HG03520 (cell line): ENCODE measurements around the gene YBX1.

Source experiments
- ATAC-seq: cut with Tn5 transposase; IDR thresholded peaks from one replicate; pipeline ENCODE4 v1.9.1; 2021; ENCODE audit warnings: mild to moderate bottlenecking, moderate library complexity; ENCODE audit not compliant: unreplicated experiment

The YBX1 gene

DNA sequence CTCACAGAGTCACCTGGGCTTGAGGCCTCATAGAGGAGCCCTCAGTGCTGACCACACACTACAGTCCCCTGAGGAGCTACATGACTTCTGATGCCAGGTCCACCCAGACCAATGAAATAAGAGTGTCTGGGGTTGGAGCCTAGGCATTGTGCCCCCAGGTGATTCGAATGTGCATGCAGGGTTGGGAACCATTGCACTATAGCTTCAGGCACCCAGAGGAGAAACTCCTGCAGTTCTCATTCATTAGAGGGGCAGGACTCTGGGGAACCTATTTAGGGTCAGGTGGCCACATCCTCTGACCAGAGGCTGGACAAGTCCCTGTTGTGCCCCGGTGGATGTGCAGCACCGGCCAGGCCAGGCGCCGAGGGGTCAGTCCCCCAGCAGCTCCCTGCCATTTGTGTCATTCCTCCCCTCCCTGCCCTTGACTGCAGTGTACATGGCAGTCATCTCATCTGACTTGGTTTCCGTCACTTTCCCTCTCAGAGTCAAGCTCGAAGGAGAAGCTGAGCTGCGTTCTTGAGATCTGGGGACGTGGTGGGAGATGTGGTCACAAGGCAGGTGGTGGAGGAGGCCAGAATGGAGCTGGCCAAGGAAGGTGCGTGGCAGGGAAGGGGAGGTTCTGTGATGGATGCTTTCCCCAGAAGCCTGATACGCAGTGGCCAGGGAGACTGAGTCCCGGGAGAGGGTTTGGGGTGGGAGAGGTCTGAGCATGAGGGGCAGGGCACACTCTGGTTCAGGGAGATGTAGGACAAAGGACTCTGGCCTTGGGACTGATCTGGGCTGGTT lies 51.4 kb downstream of the YBX1 start:
- ATAC-seq: no peak

DNA sequence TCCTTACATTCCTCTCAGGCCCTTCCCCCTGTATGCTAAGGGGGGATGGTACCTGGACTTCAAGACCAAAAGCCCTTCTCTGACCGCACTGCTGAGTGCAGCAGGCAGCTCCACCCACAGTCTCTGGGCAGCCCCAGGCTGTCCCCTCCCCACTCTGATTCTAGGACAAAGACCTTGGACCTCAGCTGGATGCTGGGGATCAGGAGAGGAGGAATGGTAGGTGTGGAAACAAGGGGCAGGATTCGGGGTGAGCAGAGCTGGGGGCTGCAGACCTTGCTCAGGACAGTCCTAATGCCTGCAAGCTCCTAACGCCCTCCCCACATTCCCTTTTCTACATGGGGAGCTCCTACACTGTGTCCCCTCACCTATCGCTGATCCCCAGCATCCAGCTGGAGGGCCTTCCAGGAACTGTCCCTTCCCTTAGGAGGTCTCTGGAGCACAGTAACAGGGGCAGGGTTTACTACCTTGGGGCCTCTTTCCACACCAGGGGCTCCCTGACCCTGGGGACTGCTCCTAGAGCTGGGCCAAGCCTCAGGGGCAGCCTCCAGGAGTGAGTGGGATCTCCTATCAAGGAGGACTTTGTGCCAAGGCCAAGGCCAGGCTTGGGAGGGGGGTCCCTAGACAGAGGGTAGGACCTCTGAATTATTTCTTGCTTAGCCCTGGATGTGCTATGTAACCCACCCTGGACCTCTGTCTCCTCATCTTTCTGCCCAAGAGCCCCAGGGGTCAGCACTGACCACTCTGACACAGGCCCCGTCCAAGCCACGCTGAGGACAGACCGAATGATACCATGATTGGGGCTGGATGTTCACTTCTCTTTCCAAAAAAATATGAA lies 52.2 kb downstream of the YBX1 start:
- ATAC-seq: no peak

DNA sequence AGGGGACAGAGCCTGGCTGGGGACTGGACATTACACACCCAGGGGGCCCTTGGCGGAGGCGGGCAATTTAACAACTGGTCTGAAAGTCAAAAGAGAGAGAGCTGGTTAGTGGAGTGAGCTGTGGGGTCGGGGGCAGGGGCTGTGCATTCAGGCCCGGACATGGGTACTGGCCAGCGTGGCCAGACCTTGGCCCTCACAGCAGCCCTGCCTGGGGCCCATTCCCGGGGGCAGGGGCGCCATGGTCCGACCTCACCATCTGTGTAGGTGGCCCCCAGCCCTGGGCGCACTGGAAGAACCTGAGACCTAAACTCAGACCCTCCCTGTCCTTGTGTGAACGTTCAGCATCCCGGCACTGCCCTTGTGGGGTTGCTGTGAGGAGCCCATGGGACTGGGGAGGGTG lies 52.8 kb downstream of the YBX1 start:
- ATAC-seq: no peak

DNA sequence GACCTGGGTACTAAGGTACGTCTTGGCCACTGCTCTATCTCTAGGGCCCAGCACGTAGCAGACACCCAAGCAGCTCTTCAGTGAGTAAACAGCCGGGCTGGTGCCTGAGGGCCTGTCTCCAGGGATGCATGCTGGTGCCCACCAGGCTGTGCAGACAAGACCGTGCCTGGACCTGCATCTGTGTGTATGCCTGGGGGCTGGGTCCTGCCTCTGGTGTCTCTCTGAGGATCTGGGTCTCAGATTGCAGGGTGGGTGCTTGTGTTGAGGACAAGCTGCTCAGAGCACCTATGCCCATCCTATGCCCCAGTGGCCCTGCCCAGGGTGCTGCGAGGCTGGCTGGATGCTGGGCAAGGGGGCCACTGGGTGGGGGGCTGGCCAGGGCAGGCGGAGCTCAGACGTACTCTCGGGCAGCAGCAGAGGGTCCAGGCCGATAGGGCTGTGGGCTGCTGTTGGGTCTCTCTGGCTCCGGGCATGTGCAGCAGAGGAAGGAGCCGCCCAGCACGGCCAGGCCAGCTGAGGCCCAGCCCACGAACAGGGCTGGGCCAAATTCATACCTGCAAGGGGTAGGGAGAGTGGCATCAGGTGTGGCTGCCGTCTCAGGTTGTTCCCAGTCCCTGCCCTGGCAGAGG lies 53.4 kb downstream of the YBX1 start:
- no peak for ATAC-seq

DNA sequence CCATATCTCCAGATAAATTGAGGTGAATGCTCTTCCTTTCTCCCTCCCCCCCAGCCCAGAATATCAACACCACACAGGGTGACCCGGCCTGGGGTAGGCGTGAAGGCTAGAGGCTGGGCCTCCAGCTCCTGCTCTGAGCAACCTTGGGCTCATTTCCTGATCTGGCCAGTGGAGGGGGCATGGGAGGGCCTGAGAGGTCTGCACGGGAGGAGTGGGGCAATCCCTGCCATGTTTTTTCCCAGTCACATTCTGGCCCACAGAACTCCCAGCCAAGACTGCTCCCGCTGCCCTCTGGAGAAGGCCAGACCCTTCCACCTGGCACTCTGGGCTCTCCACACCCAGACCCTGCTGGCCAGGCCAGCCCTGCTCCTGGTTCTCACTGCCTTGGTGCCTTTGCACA lies 53.9 kb downstream of the YBX1 start:
- ATAC-seq: no peak

DNA sequence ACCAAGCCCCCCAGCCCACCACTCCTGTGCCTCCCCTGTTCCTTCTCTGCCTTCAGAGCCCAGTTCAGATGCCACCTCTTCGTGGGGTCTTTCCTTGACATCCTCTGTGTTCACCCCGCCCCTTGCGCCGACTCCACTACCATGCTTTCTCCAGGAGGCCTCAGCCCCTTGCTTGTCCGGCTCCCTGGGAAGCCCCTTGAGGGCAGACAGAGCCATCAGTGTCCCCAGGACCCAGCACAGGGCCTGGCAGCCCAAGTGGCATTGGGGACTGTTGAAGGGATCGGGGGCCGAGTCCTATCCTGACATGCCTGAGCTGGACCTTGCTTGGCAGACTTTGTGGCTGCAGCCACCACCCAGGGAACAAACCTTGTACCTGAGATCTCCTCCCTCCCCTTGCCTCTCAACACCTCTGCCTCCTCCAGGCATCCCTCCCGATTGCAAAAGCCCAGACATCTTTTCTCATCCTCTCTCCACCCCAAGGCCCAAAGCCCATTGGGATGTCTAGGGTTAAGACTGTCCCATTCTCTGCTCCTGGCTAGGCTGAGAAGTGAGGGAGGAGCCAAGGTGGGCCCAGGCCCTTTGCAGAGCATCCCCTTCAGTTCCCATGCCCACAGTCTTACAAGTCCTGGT lies 54.5 kb downstream of the YBX1 start:
- no peak for ATAC-seq

- no peak for ATAC-seq
Measured at GRCh38 chr1:42737257-42737656, 55.0 kb downstream of the YBX1 start.

DNA sequence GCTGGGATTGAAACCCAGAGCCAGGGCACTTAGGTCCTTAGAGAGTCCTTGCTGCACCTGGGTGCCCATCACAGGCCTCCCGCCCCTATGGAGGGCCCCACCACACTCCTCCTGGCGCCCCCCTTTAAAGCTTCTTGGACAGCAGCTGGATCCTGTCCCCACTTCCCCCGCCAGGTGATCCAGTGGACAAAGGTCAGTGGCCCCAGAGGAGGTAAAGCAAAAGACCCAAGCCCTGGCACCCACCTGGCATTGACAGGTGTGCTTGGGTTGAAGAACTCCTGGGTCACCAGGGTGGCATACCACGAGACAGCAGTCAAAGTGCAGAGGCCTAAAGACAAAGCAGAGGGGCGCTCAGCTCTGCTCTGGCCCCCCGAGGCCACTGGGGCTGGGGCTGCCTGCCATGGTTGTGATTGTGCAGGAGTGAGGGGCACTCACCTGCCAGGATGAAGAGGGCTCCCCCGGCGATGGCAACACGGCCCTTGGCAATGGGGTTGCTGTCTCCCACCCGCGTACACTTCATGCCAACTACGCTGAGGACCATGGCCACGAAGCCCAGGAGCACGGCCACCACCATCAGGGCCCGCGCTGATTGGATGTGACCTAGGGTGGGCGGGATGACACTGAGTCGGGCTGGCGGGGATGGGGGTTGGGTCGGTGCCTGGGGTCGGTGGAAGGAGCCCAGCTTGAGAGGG lies 55.9 kb downstream of the YBX1 start:
- no peak for ATAC-seq

DNA sequence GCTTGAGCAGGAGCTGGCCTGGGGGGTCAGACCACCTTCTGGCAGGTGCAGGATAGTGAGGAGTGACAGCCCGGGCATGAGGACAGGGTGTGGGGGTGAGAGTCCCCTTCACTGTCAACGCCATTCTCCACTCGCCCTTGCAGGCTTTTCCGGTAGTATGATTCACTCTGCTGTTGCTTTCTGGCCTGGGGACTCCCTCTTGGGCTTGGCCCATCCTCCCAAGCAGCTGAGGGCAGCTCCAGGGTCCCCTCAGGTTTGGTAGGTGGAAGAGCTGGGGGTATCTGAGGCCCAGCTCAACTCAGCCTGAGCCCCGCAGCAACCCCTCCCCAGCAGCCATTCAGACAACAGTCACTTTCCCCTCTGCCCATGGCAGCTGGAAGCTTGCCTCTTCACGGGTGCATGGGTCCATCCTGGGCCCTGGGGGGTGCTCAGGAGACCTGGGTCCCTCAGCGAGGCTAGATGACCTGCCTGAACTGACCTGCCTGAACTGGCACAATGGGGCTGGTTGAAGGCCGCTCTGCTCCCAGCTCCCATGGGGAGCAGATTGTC lies 56.5 kb downstream of the YBX1 start:
- no peak for ATAC-seq

GRCh38 chr1:42739753-42740700 lies 57.8 kb downstream of the YBX1 start, which contains the start of gene CLDN19:
CLDN19 (minus strand) TSS chr1:42740236; CDS start chr1:42740063, 173 bp downstream.
- no peak for ATAC-seq

DNA sequence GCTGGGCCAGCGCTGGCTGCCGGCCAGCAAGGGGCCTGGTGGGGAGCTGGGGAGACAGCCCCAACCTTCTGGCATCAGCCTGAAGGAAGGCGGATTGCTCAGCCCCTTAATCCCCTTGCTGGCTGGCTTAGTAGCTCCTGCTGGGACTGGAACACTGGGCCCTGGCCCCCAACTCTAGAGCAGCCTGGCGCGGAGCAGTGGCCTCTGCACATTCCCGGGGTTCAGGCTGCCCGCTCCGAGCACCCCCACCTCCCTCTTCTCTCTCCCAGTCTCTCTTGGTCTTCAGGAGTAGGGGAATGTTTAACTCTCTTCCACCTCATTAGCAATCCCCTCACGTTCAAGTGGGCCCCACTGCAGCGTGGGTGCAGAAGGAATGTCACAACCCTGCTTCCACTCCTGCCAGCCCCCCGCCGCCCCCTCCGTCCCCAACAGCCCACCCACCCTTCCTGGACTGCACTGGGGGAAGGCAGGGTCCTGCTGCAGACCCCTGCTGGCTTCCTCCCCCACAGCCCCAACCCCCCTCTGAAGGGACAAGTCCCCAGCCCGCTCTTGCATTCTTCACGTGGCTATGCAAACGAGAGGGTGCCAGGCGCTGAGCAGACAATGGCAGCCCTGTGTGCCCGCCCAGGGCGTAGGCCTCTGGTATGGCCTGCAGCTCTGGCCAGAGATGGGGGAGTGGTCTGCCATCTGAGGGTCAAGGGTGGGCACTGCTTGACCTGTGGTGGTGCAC lies 58.8 kb downstream of the YBX1 start:
- ATAC-seq: no peak

DNA sequence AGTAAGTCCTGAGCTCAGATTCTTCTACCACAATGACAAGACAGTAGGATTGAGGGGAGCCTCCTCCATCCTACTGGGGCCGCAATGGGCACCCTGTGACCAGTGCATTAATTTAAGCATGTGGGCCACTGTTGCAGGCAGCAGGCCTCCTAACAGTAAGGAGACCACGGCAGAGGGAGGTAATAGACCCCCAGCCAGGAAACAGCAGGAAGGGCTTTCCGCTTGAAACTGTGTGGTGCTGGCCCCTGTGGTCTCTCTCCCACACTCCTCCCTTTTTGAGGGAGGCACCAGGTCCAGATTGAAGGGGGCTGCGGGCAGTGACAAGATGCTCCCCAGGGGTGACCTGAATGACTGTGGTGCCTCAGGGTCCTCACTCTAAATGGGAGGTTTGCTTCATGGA lies 59.5 kb downstream of the YBX1 start:
- ATAC-seq: no peak

GRCh38 chr1:42742141-42742540 lies 59.9 kb downstream of the YBX1 start:
- no peak for ATAC-seq

DNA sequence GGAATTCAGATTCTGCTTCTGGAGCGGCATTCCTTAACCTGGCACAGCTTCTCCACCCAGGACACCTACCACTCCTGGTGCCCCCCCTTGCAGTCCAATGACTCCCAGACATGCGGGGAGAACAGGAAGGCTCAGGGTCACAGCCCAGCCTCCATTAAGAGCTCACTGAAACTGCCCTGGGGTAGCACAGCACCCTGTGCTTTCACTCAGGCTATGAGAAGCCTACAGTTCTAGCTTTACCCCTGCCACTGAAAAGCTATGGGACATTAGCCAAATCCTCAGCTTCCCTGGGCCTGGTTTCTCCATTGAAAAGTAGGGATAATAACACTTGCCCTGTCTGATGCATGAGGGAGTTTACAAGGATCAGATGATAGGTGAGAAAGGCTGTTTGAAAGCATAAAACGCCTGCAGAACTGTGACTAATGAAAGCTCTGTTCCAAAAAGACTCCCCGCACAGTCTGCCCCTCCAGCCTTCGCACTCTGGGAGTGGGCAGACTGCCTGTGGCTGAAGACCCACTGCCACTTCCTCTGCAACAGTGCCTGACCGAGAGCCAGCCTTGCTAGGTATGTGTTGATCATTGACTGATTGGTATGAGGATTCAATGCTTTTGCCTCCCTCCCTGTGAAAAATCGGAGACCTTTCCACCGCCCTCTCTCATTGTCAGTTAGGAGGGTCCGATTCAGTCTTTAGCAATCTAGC lies 60.5 kb downstream of the YBX1 start:
- no peak for ATAC-seq

DNA sequence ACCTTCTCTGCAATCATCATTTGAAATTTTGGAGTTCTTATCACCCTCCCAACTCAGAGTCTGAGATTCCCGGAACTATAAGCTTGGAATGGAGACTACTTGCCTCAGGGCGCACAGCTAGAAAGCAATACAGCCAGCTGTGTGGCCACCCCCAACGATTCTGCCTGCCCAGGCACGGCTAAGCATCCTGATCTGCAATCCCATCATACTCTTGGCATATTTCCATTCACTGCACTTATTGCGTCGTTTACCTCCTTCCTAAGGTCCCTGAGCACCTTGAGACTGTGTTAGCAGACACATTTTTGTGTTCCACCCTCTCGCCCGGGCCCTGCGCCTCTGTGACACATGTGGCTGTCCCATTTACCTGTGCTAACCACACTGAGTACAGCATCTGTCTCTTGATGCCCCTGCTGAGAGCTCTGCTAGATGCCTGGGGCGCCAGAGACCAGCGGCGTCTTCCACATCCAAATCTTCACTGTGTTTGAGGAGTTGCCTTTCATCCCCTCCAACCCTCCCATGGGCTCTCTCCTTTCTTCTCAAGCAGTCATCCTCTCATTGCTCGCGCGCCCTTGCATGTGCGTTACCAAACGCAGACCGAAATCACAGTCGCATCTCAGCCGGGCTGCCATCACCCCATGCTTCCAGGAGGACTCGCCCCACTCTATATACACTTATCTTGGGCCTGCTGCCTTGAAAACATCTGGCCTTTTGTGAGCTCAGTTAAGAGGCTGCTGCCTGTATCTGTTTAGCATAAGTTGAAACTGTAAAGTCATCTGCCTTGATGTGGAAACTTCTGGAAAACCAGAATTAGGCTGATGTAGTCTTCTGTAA lies 61.3 kb downstream of the YBX1 start:
- ATAC-seq: no peak

- no peak for ATAC-seq
Measured at GRCh38 chr1:42744148-42744413, 61.9 kb downstream of the YBX1 start.

GRCh38 chr1:42745851-42746250 lies 63.6 kb downstream of the YBX1 start:
- ATAC-seq: no peak
